ENCODE results near the gene AK2.
A peak's percentile ranks its signal among the peaks of the same experiment; 100 is the strongest.

The AK2 gene

DNA sequence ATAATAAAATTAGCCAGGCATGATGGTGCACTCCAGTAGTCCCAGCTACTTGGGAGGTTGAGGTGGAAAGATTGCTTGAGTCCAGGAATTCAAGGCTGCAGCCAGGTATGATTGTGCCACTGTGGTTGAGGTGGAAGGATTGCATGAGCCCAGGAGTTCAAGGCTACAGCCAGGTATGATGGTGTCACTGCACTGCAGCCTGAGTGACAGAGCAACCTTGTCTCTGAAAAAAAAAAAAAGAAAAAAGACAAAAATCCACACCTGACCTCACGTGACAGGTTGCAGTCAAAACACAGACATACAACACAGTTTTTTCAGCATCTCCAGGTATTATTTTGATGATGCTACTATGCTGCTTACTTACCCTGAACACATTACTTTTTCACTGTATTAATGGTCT lies 4.3 kb upstream of the AK2 start:
- TF ChIP-seq, protein P1, sequence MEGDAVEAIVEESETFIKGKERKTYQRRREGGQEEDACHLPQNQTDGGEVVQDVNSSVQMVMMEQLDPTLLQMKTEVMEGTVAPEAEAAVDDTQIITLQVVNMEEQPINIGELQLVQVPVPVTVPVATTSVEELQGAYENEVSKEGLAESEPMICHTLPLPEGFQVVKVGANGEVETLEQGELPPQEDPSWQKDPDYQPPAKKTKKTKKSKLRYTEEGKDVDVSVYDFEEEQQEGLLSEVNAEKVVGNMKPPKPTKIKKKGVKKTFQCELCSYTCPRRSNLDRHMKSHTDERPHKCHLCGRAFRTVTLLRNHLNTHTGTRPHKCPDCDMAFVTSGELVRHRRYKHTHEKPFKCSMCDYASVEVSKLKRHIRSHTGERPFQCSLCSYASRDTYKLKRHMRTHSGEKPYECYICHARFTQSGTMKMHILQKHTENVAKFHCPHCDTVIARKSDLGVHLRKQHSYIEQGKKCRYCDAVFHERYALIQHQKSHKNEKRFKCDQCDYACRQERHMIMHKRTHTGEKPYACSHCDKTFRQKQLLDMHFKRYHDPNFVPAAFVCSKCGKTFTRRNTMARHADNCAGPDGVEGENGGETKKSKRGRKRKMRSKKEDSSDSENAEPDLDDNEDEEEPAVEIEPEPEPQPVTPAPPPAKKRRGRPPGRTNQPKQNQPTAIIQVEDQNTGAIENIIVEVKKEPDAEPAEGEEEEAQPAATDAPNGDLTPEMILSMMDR (conservative IDR thresholded peaks at IDR 0.05) = no peak

DNA sequence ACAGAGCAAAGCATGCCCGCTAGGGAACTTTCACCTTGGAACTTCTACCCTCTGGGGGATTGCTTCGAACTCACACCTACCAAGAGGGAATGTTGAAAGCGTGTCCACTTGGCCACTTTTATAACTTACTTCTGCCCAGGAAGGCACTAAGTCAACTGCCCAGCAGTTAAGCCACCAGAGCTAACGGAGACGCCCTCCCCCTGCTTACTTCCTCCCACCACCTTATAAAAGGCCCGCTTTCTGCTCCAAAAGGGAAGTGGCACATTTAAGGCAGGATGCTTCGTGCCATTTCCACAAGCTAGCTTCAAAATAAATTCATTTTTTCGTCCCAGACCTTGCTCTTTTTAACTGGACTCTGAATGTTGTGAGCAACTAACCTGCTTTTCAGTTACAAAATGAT lies 3.2 kb upstream of the AK2 start:
- TF ChIP-seq, protein P1 (conservative IDR thresholded peaks at IDR 0.05) = no peak
- H3K27ac ChIP-seq = no peak overlapping the region

More for the DNA sequence above, 4.3 kb upstream of the AK2 start:
- H3K27ac ChIP-seq = no peak overlapping the region

DNA sequence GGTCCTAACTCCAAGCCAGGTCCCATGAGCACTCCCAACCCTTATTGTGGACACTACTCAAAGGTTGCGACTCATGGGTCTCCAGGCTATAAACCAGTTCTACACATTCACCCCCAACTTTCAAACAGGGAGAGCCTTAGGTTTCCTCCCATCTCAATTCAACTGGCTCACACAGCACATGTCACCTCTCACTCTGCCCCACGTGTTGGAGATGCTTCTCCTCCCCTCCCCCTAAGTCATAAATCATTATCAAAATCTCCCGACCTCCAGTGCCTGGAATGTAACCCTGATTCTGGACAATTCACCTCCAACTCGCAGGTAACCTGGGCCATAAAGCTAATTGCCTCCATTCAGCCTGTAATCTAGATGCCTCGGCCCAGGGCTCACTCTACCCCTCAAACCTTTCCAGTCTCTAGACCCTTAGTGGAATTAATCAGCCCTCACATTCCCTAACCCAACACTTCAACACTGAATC lies 595 bp downstream of the AK2 start:
- TF ChIP-seq, protein P1 (conservative IDR thresholded peaks at IDR 0.05) = no peak
- peak overlapping the region; percentile 86 for H3K27ac ChIP-seq

DNA sequence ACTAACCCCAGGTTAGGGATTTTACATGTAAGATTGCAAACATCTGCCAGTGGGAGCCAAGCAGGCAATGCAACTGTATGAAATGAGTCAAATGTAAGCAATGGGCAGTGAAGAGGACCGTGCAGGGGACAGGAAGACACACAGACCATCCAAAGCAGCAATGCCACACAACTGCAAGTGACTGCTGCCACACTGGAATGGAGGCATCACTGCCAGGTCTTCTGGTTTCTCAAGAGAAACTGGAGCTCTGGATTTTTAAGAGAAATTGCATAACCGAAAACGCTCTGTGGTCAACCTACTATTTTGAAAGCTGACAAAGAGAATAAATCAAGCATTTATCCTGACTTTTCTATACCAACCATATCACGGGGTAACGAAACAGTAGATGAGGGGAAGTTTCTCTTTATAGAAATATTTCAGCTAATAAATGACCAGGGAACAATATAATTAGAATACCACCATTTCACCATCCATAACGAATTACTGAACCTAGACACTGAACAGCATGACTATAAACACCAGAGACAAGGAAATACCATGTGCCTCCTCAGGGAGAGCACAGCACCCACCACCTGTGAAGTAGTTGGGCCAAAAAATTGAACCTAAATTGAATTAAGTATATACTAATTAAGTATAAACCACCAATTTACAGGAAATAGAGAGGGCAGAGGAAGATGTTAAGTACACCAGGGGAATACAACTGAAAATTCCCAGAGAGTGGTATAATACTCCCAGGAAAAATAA lies 4.4 kb downstream of the AK2 start:
- no peak overlapping the region for H3K27ac ChIP-seq
- TF ChIP-seq, protein P1 (conservative IDR thresholded peaks at IDR 0.05) = no peak

DNA sequence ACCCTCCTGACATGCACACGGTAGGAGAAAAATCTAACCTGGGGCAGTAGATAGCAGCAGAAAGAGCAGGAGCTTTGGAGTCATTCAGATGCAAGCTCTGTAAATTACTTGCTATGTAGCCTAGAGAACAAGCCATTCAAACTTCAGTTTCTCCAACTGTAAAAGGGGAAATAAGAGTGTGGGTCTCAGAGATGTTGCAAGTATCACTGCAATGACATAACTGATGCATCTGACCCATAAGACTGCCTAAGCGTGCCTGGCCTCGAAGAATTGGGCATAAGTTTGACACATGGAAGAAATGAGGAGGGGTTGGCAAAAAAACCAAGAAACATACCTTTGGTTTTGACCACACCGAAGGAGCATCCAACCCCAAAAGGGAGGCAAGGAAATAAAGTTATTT lies 5.2 kb downstream of the AK2 start:
- TF ChIP-seq, protein P1 (conservative IDR thresholded peaks at IDR 0.05) = no peak
- H3K27ac ChIP-seq = no peak overlapping the region

DNA sequence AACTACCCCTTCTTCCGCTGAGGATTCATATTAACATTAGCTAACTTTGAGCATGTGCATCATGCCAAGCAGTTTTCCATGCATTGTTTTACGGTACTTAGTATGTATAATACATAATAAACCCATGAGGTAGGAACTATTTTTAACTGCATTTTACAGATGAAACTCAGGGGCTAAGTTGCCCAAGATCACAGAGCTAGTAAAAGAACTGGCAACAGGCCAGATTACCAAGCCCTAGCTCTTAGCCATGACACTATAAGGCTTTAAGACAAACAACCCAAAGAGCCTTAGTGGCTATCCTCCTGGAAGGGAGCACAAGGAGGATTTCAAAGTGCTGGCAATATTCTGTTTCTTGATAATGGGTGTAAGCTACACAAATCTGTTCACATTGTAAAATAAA lies 6.1 kb downstream of the AK2 start:
- TF ChIP-seq, protein P1 (conservative IDR thresholded peaks at IDR 0.05) = no peak
- no peak overlapping the region; the same call in 1 of the 2 replicates for H3K27ac ChIP-seq

DNA sequence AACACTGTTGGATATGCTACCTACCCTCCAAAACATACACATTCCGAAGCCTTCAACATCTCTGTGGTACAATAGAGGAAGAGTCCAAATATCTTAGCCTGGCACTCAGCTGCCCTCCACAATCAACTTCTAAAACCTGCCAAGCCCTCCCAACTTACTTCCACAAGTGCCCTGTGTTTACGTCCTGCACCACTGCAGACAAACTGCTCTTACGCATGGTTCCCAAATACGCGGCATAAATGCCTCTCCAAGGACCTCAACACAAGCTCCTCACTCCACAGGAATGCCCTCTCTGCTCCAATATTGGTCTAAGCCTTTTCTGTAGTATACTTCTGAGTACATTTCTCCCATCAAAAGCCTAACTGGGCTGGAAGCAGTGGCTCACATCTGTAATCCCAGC lies 6.8 kb downstream of the AK2 start:
- no peak overlapping the region for H3K27ac ChIP-seq
- TF ChIP-seq, protein P1 (conservative IDR thresholded peaks at IDR 0.05) = no peak

Data from VCaP (cell line).